Subcutaneous abdominal adipose tissue (tissue), 5 donors: ENCODE results near the gene ANKRD44.
A peak's percentile ranks its signal among the peaks of the same experiment; 100 is the strongest.

Experiments used
- H3K27ac ChIP-seq: one replicate; pipeline ENCODE4 v1.7.0; 2013; ENCODE audit warnings: low read depth, mild to moderate bottlenecking, inconsistent platforms, low read length, moderate library complexity
- H3K27me3 ChIP-seq, 5 donors: one replicate each; pipeline ENCODE4 v1.7.0; 2013; ENCODE audit warnings: low read length in 5 of 5, inconsistent platforms in 1 of 5; ENCODE audit not compliant: control insufficient read depth in 5 of 5, insufficient read depth in 4 of 5
- H3K36me3 ChIP-seq, 5 donors: one replicate each; pipeline ENCODE4 v1.7.0; 2013; ENCODE audit warnings: low read length in 5 of 5; ENCODE audit not compliant: control insufficient read depth in 5 of 5, insufficient read depth in 5 of 5
- H3K4me1 ChIP-seq, 5 donors: one replicate each; pipeline ENCODE4 v1.7.0; 2013; ENCODE audit warnings: low read length in 5 of 5, mild to moderate bottlenecking in 3 of 5, moderate library complexity in 1 of 5; ENCODE audit not compliant: control insufficient read depth in 5 of 5, insufficient read depth in 5 of 5
- H3K4me3 ChIP-seq, 5 donors: one replicate each; pipeline ENCODE4 v1.7.0; 2013; ENCODE audit warnings: low read length in 5 of 5, low read depth in 1 of 5
- H3K9ac ChIP-seq, 5 donors: one replicate each; pipeline ENCODE4 v1.7.0; 2013; ENCODE audit warnings: low read length in 5 of 5, mild to moderate bottlenecking in 4 of 5, moderate library complexity in 3 of 5
- H3K9me3 ChIP-seq, 5 donors: one replicate each; pipeline ENCODE4 v1.7.0; 2013; ENCODE audit warnings: low read length in 5 of 5; ENCODE audit not compliant: control insufficient read depth in 5 of 5
- donor health status: healthy.
- donor health status: healthy.
- donor health status: healthy.
- donor health status: healthy.
- donor health status: healthy.

Gene ANKRD44

DNA sequence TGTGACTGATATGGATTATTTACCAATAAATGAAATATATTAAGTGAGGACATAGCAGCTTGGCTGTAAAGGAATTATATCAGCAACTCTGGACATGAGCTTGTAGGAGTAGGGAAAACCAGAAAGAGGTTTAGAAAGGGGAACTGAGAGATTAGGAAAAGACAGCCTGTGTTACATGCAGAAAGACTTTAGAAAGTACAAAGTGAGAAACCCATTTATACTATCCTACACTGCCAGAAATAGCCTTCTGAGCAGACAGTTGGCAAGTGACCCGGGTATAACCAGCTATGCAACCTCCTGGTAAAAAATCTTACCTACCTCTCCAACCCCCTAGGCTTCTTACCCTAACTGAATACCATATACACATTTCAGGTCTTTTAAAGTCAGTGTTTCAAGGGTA is 134.1 kb downstream of the ANKRD44 start:
- Histone ChIP-seq H3K9me3 (no peaks in the 10 kb centered on the region), H3K4me1 (peaks cover 0 to 9% (median 8%) of the 10 kb centered on the region in 5 donors), H3K36me3 (no peaks in the 10 kb centered on the region), H3K9ac (no peak overlapping the region), H3K27me3 (no peaks in the 10 kb centered on the region), H3K4me3 (no peak overlapping the region), H3K27ac (no peak overlapping the region)

DNA sequence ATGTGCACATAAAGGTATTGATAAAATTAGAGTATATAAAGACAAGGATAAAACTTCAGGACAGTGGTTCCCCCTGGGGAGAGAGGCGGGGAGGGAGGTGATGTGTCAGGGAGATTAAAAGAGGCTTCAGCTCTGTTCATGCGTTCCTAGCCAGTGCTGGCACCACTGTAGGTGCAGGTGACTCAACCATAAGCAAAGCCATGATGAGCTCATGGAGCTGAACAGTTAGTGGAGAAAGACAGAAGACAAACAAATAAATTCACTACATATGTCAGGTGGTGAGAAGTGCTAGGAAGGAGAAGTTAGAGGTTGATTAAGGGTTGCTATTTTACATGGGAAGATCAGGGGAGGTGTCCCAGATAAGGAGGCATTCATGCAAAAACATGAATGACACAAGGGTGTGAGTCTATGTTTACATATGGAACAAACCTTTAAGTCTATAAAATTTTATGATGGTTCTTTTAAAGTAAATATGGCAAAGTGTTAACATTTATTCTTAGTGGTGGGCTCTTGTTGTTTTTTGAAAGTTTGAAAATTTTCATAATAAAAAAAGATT is 136.0 kb downstream of the ANKRD44 start:
- H3K9ac ChIP-seq, result no peak overlapping the region
- no peaks in the 10 kb centered on the region for H3K9me3 ChIP-seq

DNA sequence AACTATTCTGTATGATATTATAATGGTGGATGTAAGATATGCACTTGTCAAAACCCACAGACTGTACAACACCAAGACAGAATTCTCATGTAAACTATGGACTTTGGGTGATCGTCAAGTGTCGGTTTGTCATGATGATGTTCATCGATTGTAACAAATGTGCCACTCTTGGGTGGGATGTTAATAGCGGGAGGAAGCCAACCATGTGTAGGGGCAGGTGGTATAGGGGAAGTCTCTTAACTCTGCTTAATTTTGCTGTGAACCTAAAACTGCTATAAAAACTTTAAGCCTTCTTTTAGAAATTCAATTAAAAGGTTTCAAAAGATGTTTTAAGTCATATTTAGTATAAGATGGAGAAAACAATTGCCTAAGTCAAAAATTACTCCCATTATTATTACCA is 139.0 kb downstream of the ANKRD44 start:
- Histone ChIP-seq H3K27ac (no peak overlapping the region), H3K27me3 (no peaks in the 10 kb centered on the region)

More for the DNA sequence above, 136.0 kb downstream of the ANKRD44 start:
- H3K4me3 ChIP-seq, result no peak overlapping the region
- H3K27me3 ChIP-seq, result no peaks in the 10 kb centered on the region
- H3K36me3 ChIP-seq, result no peaks in the 10 kb centered on the region
- peaks cover 0 to 3% (median 2%) of the 10 kb centered on the region in 5 donors for H3K4me1 ChIP-seq
- no peak overlapping the region for H3K27ac ChIP-seq

DNA sequence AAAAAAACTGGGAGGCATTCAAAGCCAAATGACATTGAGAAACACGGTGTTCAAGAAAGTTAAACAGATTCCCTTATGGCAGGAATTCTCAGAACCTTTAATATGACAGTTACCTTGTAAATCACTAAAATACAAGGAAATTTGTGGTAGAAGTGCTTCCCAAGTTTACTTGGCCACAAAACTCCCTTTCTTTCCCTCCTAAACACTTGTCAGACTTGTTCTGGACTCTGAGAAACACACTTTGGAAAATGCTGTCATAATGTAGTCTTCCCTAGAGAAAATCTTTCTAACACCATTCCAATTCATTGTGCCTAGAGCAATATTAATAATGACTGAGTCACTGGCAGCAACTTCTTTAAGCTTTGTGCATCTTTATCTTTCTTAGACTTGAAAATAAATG is 140.4 kb downstream of the ANKRD44 start:
- no peaks in the 10 kb centered on the region for H3K27me3 ChIP-seq
- H3K9me3 ChIP-seq, result no peaks in the 10 kb centered on the region
- no peak overlapping the region for H3K27ac ChIP-seq
- no peak overlapping the region for H3K9ac ChIP-seq
- H3K4me1 ChIP-seq, result peaks cover 0 to 5% (median 0%) of the 10 kb centered on the region in 5 donors
- no peaks in the 10 kb centered on the region for H3K36me3 ChIP-seq
- no peak overlapping the region for H3K4me3 ChIP-seq

More for the DNA sequence above, 139.0 kb downstream of the ANKRD44 start:
- Histone ChIP-seq H3K36me3 (no peaks in the 10 kb centered on the region), H3K9me3 (no peaks in the 10 kb centered on the region), H3K4me3 (no peak overlapping the region), H3K9ac (no peak overlapping the region), H3K4me1 (peaks cover 0 to 5% (median 0%) of the 10 kb centered on the region in 5 donors)

DNA sequence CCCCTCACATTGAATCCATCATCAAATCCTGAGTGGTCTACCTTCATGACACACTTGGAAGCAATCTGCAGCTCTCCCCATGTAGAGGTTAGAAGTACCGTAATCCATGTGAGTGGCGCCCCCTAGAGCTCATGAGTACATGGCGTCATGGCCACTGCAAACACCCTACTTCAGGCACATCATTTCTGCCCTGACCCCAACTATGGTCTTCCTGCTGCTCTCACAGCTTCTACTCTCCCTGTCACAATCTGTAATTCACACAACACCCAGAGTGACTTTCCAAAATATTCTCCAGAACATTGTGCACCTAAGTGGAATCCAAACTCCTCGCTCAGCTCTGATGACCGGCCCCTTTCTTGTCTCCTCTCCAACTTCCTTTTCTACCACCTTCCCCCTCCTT is 141.9 kb downstream of the ANKRD44 start:
- Histone ChIP-seq H3K4me3 (no peak overlapping the region), H3K4me1 (peaks cover 0 to 11% (median 7%) of the 10 kb centered on the region in 5 donors), H3K9ac (peak overlapping the region in 1 of 5 donors; percentile 24), H3K36me3 (no peaks in the 10 kb centered on the region), H3K27ac (no peak overlapping the region), H3K27me3 (no peaks in the 10 kb centered on the region), H3K9me3 (no peaks in the 10 kb centered on the region)

DNA sequence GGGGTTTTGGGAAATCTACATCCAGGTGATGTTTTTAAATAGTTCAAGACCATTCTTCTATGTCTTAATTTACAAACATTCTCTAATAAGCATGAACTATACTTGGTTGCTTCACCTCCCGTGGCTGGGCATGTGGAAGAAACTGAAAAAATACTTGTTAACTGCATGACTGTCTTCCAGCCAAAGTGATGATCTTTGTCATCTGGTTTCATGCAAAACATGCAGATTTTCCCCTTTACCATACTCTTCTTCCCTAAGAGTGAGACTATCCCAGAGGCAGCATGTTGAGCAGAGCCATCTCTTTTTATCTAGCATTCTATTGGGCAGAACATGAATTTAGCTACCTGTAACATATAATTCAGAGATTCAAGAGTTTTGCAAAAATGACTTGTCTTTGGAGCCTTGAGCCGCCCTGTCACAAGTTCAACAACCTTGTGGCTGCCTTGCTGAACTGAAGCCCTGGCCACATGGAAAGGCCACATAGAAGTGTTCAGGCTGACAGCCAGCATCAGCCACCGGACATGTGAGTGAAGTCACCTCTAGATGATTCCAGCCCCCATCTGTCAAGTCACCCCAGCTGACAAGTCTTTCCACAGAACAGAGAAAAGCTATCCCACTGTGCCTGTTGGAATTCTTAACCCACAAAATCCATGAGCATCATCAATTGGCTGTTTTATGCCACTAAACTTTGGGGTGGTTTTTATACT is 142.8 kb downstream of the ANKRD44 start:
- no peaks in the 10 kb centered on the region for H3K27me3 ChIP-seq
- H3K4me1 ChIP-seq, result peaks cover 0 to 11% (median 7%) of the 10 kb centered on the region in 5 donors
- no peak overlapping the region for H3K27ac ChIP-seq
- H3K4me3 ChIP-seq, result no peak overlapping the region
- no peaks in the 10 kb centered on the region for H3K9me3 ChIP-seq
- no peaks in the 10 kb centered on the region for H3K36me3 ChIP-seq
- no peak overlapping the region for H3K9ac ChIP-seq

DNA sequence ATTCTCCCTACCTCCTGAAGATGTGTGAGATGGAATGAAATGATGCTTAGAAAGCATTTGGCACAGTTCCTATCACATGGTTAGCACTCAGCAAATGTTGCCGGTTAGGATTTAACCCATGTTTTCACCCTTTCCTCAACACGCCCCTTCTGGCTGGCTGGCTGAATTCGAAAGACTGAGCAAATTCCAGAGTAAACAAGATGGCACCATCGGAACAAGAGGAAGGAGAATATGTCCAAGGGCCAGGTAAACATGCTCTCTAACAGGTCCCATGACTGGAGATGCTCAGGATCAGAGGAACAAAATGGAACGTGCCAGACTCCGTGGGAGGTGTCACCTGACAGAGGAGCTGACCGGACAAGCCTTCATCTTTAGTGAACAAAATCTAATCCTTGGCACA is 145.6 kb downstream of the ANKRD44 start:
- Histone ChIP-seq H3K9ac (no peak overlapping the region), H3K9me3 (no peaks in the 10 kb centered on the region), H3K4me3 (no peak overlapping the region), H3K4me1 (peaks cover 0 to 11% (median 8%) of the 10 kb centered on the region in 5 donors), H3K36me3 (no peaks in the 10 kb centered on the region), H3K27me3 (no peaks in the 10 kb centered on the region), H3K27ac (no peak overlapping the region)

DNA sequence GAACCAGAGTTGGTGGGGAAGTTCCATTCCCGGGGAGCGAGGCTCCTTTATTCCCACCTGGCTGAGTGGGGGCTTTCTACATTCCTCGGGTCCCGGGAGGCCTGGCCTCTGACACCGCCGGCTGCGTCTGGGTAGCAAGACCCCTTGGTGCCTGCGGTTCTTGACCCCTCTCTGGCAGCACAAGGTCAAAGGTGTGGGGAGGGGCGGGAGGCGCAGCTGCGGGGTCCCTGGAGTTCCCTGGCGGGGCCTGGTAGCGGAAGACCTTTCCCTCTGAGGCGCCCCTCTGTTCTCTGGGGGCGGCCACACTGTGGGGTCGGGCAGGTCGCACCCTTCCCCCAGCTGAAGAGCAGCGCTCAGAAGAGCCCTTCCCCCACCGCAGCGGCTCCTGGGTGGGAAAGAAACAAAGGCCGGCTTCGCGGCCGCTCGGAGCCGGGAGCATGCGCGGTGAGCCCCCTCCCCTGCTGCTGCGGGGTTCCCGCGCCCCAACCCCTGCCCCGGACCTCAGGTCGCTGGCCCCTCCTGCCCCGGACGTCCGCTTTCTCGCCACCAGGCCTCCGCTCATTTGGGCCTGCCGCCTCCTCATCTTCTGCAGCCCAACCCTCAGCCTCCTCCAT is 146.3 kb downstream of the ANKRD44 start:
- Histone ChIP-seq H3K9ac (no peak overlapping the region), H3K4me3 (peak overlapping the region in 3 of 5 donors; percentile 30 to 45 (median 44))

DNA sequence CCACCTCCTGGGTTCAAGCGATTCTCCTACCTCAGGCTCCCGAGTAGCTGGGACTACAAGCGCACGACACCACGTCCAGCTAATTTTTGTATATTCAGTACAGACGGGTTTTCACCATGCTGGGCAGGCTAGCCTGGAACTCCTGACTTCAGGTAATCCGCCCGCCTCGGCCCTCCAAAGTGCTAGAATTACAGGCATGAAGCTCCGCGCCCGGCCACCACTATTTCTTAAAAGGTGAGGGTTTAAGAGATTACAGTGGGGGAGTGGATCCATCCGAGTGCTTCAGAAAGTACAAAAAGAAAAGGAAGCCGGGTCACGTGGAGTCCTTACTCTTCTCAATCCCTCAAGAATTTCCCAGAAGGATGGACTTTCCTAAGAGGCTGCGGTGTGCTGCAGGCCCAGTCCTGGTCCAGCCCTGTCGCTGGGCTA is 146.9 kb downstream of the ANKRD44 start:
- Histone ChIP-seq H3K4me3 (no peak overlapping the region), H3K9me3 (no peaks in the 10 kb centered on the region), H3K36me3 (no peaks in the 10 kb centered on the region), H3K4me1 (peaks cover 0 to 11% (median 8%) of the 10 kb centered on the region in 5 donors), H3K27me3 (no peaks in the 10 kb centered on the region), H3K27ac (no peak overlapping the region), H3K9ac (no peak overlapping the region)

More for the DNA sequence above, 146.3 kb downstream of the ANKRD44 start:
- no peaks in the 10 kb centered on the region for H3K9me3 ChIP-seq
- H3K36me3 ChIP-seq, result no peaks in the 10 kb centered on the region
- no peak overlapping the region for H3K27ac ChIP-seq
- H3K4me1 ChIP-seq, result peaks cover 0 to 11% (median 8%) of the 10 kb centered on the region in 5 donors
- no peaks in the 10 kb centered on the region for H3K27me3 ChIP-seq

DNA sequence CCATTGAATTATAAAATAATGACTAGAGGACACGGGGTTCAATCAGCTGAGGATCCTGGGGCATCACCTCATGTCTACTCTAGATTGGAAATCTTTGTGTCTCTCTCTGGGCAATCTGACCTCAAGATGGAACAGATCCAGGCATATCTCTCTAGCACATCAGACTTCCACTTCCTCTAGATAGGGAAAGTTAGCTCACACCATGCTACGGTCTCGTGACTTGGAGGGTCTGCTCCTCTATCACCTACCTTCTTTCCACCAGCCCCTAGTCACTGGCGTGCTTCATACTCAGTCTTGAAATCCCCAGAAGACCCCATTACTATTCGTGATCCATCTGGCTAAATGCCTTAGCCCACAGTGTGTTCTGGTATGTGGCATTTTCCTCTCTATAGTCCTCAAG is 148.8 kb downstream of the ANKRD44 start:
- peaks cover 0 to 11% (median 8%) of the 10 kb centered on the region in 5 donors for H3K4me1 ChIP-seq
- no peak overlapping the region for H3K9ac ChIP-seq
- H3K27ac ChIP-seq, result no peak overlapping the region
- H3K27me3 ChIP-seq, result no peaks in the 10 kb centered on the region
- H3K36me3 ChIP-seq, result no peaks in the 10 kb centered on the region
- H3K4me3 ChIP-seq, result no peak overlapping the region
- no peaks in the 10 kb centered on the region for H3K9me3 ChIP-seq
